ENCODE measurements around the gene PLD5.
A peak's percentile ranks its signal among the peaks of the same experiment; 100 is the strongest.

The PLD5 gene

DNA sequence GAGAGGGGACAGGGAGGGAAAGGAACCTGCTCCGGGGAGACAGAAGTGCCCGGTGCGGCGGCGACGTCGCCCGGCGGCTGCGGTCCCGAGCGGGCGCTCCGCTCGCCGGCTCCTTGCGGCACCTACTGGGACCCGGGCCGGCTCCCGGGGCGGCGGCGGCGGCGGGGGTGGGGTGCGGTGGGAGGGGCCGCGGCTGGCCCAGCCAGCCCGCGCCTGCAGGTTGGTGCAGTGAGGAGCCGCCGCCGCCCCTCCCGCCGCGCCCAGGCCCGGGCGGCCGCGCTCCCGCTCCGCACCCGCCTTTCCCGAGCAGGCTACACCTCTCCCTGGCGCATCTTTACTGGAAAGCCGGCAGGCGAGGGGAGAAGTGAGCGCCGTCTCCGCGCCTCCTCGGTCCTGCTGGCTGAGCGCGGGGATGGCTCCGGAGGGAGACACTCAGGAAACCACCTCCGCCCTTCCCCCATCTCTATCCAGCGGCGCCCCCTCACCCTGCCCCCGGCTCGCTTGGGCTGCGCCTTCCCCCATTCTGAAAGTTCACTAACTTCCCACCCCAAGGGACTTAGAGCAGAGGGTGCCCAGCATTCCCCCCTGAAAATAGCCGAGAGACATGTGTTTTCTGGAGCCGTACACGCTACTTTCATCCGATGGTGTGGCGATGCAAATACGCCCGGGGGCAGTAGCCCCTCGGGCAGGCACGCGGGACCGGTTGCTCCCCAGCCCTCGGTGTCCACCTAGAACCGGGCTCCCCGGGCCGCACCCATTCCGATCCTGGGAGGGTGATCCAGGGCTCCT lies at the start of gene PLD5:
TSS of gene PLD5 (minus strand) at position 127 of the 789 bp plus-strand sequence.
- DNase-seq, result peak; percentile 67

DNA sequence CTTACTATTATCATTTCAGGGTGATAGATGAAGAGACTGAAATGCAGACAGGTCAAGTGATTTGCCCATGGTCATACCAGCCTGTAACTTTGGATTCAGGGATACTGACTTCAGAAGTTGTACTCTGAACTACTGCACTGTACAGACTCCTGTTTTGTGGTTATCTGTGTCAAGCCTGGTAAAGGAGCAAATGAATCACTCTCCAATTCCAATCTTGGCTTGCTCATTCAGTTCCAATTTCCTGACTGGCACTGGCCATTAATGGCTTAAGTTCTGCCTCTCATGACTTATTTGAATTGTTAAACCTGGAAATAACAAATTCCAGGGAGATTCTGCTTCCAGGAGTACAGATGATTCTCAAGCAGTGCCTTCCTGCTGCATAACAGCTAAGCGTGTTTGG lies 45.4 kb upstream of the PLD5 start:
- no peak for DNase-seq

DNA sequence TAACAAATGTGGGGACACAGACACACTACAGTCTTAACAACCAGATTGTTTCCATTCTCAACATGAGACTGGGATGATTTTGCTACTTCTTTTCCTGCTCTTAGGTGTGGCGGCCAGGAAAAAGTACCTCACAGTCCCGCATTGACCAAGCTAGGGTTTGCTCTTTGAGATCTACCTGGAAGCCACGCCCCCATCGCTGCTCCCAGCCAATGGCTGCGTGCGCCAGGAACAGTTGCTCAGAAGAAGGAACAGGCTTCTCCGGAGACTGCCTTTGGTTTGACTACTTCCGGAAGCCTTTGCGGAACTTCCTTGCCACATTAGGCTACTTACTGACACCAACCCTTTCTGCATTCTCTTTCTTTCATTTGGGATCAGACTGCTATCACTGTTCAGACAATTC lies 44.2 kb upstream of the PLD5 start:
- DNase-seq, result no peak

DNA sequence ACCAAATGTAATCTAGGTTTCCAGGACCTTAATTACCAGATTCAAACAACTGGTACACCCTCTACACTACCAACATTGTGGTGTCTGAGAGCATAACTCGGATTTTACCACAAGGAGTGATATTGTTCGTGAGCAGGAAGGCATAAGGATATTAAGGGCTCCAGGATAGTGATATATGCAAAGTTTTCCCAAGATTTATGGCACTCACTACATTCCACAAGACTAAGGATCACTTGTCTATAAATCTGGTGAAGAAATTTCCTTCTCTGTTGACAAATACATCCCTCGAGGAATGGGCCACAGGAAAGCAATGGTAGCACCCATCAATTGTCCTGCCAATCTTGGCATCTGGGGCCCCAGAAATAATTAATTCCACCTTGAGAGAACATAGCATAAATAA lies 43.1 kb upstream of the PLD5 start:
- no peak for DNase-seq

DNA sequence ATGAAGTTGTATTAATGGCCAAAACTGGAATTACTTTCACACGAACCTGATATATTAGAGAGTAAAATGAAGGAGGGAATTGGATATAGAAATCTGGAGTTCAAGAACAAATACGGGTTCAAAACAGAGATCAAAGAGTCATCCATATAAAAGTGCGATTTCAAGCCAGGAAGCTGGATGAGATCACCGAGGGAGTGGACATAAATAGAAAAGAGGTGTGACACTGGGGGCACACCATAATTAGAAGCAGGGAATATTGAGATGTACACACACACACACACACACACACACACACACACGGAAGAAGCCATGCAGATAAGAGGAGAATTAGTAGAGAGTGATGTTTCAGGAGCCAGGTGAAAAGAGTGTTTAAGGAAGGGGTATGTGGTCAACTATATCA lies 32.3 kb upstream of the PLD5 start:
- DNase-seq, result no peak

DNA sequence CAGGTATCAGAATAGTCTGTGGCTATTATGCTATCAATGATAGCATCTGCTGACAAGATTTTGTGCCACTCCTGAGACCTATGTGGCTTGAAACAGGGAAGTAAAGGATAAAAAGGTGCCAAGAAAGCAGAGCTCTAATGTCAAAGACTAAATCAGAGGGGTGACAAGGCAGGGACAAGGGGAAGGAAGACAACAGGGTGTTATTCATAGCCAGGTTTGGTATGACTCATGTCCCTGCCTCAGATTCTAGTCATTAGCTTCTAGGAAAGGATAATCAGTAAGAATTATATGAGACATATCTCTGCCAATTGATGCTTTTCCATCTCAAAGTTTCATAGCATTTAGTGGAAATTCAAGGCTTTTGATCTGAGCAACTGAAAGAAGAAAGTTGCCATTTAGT lies 31.8 kb upstream of the PLD5 start:
- no peak for DNase-seq

DNA sequence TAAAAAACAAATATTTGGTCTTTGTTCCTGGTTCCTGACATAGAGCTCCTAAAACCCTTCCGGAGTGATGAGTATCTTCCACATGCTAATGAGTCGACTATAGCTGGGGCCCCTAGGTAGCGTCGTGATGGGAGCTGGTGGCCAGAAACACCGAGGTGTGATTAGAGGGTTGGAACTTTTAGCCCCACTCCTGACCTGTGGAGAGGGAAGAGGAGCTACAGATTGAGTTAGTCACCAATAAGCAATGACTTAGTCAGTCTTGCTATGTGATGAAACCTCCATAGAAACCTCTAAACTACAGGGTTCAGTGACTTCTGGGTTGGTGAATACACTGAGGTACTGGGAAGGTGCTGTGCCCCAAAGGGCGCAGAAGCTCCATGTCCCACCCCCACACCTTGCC lies 30.1 kb upstream of the PLD5 start:
- no peak for DNase-seq

DNA sequence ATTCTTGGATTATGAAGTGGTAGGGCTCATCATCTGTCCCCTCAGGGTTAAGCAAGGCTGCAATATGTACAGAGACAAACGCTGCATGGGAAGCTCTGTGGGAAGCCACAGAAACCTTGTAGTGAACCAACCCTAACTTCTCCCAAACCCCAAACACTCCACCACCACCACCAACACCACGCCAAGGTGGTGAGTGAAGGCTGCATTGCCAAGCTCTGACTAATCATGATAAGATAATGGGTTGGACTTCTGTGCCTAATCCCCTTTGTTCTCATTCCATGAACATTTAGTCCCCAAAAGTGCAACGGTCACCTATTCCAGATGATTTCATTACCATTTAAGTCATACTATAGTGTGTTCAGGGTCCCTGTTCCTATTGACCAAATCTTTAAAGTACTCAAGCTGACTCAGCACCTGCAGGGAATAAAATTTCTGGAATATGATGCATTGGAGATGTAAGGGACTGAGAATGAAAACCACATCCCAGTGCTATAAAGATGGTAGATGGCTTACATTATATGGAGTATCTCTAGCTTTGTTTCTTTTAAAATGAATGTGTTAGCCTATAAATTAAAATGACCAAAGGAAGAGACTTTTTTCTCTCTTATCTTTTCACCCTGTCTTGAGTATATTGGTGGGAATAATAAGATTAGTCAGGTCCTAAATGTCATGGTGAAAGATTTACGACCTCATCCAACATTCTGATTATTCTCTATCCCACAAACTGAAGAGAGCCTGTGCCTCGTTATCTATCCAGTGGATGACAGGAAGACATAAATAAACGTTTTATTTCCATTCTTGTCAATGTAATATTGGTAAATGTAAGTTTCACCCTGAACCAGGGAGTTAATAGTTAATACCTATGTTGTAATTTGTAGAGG lies 22.6 kb upstream of the PLD5 start:
- no peak for DNase-seq

DNA sequence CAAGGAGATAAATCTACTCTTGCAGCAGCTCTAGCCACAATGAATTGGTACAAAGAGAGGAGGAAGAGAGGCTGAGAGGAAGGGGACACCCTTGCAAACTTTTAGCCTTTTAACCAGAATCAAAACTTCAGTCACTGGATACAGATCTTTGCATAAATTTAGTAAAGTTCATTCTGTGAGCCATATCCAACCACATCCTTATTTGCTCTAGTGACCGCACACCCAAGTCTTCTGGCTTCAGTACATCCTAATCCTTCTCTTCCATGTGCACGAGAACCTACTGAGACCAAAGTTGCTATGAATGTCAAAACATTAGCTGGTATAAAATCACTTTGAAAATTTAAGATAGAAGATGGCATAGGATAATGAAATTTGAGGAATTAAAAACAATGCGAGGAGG lies 21.9 kb upstream of the PLD5 start:
- DNase-seq, result no peak

DNA sequence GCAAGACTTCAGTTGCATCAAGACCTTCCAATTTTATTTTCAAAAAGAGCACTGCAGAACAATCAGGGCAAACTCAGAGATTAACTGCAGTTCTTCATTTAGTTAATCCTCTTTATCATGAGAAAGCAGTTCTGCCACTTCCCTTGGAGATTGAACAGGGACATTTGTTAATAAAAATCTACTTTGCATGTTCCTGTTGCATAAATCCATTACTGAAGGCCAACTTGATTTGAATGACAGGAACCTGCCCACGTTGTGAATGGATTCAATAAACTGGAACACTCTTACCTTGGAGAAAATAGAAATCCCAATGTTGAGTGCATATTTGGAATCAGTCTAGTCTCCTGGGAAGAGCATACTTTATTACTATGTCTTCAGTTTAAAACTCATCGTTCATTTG lies 19.6 kb upstream of the PLD5 start:
- DNase-seq, result no peak

DNA sequence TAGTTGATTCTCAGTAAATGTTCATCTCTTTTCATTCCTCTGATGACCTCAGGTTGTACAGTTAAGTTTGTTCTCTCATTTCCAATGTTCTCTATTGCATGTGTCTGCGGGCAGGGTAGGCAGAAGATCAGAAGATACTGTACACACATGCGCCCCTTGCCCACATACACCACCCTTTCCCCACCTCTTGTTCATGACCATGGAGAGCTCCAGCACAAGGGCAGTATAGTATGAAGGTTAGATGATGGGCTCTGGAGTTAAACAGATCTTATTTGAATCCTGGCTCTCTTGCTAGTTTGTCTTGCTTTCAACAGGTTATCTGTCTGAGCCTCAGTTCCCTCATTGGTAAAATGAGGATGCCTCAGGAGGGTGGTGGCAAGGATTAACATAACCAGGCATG lies 17.8 kb upstream of the PLD5 start:
- no peak for DNase-seq

DNA sequence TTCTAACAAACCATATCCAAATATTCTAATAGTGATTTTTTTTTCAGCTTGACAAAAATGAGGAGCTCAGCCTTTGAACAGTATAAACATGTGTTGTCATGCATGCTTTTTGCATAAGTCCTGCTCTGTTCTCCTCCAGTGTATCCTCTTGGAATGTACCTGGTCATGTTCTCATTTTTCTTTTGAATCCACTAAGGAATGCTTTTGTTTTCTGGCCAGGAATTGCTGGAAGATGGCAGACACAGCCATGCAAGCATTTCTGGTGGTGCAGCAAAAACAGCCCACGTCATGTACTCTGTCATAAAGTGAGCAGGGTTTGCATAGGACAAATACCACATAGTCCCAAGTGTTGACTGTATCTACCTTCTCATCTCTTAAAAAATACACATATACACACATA lies 11.5 kb upstream of the PLD5 start:
- no peak for DNase-seq

DNA sequence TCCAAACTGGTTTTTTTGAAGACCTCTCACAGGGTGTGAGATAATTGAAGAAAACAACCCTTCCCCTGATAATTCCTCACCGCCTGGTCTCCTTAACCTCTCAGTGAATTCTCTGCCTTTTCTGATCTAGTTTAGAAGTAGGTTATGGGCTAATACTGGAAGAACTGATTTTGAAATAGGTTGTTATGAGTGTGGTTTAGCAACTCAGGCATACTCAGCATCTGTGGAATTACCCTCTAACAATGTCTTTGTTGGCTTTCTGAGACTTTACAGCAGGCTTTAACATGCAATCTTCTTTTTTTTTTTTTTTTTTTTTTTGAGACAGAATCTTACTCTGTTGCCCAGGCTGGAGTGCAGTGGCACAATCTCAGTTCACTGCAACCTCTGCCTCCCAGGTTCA lies 10.3 kb upstream of the PLD5 start:
- DNase-seq, result no peak

DNA sequence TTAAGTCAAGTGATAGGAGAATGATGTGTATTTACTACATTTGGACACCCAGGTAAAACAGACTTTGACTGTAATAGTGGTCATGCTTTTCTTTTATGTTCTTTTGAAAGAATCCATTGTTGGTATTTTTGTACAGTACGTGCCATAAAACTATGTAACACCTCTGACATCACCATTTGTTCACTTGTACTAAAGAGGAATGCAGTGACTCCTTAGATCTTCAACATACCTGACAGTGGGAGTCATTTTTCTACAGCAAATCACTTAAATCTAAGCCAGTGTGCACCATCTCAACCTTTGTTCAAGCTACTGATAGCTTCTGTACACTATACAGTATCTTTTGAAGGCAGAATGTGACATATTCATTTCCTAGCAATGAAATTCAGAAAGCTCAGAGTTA lies 6.3 kb upstream of the PLD5 start:
- DNase-seq, result no peak

DNA sequence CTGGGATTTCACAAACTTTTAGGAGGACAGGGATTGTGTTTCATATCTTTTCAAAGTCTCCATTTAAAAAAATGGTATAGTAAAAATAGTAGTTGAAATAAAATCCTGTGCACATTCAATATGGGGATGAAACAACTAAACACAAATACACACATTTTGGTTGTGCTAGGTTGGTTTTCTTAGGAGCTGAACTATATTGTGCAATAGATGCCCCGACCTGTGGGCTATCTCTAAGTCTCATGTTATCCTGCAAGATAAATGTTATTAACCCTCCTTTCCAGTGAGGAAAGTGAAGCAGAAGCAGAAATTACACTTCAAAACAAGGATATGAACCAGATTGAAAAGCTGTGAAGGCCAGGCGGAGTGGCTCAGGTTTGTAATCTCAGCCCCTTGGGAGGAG lies 1.3 kb upstream of the PLD5 start:
- no peak for DNase-seq

DNA sequence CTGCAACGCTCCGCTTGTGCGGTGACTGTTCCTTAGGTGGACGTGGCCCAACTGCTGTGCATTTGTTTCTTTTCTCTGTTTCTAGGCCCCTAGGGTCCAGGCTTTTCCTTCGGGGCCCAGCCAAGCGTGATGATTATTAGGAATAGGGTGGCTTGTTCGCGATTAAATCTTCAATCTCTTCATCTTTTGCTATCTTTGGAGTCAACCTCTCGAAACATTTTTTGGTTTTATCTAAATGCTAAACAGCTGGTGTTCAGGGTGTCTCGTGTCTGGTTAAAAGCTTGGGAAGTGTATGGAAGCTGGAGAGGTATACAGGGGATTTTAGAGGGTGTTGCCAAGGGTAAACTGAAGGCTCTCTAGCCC lies 844 bp upstream of the PLD5 start:
- DNase-seq, result no peak

DNA sequence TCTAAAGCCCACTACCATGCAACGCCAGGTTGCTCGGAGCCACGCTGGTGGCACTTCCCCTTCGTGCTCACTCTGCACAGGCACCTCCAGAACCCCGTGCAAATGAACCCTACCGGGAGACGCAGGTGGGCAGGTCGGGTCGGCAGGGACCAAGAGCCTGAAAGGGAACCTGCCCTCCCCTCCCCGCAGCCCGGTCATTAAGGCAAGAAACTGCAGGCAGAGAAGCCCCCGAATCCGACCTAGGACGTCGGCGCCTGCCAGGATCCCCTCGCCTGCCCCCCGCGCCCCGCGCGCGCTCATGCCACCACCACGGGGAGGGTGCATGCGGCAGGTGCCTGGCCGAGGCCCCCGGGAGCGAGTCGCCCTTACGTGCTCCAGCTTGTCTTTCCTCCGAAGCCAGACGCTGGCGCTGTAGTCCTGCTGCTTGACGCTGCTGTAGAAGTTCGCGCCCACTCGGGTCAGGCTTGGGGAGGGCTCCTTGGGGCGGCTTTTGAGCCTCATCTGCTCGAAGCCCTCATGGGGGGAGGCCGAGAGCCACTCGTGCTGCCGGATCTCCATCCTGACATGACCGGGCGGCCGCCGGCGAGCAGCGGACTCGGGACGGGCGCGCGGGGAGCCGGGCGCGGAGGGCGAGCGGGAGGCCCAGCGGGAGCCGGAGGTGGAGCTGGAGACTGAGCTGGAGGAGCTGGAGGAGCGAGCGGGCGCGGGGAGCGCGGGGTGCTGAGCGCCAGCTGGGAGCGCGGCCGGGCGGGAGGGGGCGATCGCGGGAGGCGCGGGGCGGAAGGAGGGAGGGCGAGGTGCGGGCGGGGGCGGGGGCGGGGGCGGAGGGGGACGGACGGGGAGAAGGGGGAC lies 552 bp downstream of the PLD5 start:
- DNase-seq, result peak; percentile 88

DNA sequence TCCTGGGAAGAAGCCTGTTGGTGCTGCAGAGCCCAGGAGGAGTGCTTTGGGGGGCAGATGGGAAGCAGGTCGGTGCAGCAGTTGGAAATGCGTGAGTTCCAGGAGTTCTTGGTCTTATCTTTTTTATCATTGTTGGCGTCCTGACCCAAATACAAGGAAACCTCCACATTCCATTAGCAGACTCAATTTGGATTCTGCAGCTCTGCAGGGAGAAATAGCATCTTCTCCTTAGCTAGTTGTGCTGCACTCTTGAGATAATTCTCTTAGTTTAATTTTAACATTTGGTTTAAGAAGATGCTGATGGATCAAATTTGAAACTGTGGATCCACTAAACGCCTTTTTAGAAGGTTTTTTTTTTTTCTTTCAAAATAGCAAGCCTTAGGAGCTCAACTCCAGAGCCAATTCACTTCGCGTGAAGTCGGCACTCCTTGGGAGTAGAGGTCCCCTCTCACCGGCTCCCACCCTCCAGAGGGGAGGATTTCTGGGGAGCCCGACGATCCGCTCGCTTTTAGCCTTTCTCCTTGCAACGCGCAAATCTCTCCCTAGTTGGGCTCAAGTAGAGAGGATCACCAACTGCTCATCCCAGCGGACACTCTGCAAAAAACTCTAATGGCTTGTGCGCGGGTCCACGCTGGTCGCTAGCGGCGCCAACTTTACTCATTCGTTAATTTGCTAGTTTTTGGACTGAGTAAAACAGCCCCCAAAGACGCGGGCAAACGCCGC lies 1.3 kb downstream of the PLD5 start:
- DNase-seq, result peak; percentile 41

DNA sequence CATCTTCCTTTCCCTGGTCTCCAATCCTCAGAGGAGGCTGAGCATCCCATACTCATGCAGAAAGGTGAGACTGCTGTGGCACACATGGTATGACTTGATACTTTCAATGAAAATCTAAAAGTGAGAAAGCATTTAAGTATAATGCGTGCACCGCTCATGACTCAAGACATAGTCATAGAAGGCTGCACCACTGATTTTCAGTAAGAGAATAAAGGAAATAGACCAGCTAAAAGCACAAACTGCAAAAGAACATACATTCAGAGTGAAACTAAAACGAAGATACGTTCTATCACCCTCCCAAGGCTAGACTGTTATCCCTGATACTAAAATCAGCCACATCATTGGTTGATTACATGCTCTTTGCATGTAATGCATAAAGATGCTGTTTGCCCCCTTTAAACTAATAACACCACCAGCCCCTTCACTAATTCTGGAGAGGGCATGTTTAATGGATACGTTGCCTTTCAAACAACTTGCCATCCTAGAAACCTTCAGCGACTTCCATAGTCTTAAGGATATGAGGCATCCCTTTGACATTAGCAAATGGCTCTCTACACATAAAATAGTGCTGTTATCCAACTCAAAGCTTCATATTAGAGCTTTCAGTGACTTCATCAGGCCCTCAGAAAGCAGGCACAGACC lies 2.1 kb downstream of the PLD5 start:
- no peak for DNase-seq

DNA sequence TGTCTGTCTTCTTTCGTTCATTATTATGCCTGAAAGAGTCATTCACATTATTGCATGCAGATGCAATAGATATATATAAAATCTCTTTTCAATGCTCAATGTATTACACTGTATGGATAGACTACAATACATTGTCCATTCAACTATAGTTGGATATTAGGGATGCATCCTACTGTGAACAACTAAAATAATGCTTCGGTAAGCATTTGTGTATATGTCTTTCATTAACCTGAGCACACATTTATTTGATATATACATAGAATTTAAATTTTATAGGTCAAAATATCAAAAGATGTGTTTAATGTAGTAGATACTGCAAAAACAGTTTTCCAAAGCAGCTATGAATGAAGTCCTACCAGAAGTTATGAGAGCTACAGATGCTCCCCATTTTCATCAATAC lies 8.9 kb downstream of the PLD5 start:
- DNase-seq, result no peak

DNA sequence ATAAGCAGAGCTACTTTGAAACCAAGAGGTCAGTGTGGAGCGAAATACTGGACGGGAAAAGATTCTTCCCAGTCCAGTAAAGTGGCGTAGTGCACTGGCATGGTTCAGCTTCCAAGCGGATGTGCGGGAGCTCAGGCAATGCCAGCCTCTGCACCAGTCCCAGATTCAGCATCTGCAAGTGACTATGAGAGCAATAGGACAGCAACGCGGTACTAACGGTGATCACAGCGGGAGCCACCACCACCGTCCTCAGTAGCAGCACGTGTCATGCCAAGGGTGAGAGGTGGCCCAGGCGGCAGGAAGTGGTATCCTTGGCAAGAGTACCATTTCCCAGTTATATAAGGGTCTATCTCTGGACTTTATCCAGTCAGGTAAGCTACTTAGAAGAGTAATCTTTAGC lies 17.8 kb downstream of the PLD5 start:
- DNase-seq, result no peak

DNA sequence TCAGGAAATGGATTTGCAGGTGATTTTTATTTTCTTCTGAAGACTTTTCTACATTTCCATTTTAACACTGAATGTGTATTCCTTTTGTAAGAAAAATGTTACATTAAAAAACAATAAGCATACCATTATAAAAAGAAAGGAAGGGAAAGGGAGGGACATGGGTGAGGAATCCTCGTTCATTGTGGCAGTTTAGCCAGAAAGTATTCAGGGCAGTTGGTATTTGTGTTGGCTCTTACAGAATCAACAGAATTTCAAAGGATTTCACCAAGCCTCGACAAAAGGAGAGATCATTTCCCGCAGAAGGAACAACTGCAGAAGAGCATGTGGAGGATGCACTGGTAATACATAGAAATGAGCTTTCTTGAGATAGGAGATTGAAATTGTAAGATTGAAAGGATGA lies 35.0 kb downstream of the PLD5 start:
- no peak for DNase-seq

Data from retina (tissue), 1 donor.